GM12878 (cell line): ENCODE data around the gene LARP4. TPM values are rescaled to one million over a fixed set of nuclear protein-coding genes. Genes with fewer than 3 reads are reported as not detected.

Source experiments
- ATAC-seq: fragments of 200-7000 bp; cut with Tn5 transposase; 3 replicates; pipeline ENCODE4 v1.9.1; 2020; ENCODE audit warnings: mild to moderate bottlenecking, moderate library complexity
- BruUV-seq: library from RNA; stranded (reverse); fragments of 400-500 nt; replicated peaks from 2 replicates; lab custom pipeline; 2021; lab: Mats Ljungman, UMichigan
- CTCF ChIA-PET: fragments of 300-600 bp; sonication (Branson Sonifier 250); formaldehyde crosslinking; extraction: SDS; loops from one replicate; lab custom pipeline; 2021; ENCODE audit warnings: inconsistent platforms; lab: Yijun Ruan, JAX
- POLR2A ChIA-PET: fragments of 350-600 bp; formaldehyde crosslinking; extraction: SDS; loops from one replicate; lab custom pipeline; 2021; ENCODE audit warnings: inconsistent platforms; lab: Charles Lee
- RAD21 ChIA-PET: fragments of 300-600 bp; sonication (Branson Sonifier 250); formaldehyde crosslinking; loops from one replicate; lab custom pipeline; 2023; ENCODE audit warnings: antibody characterized with exemption; ENCODE audit not compliant: unreplicated experiment; lab: Charles Lee
- SMC1A ChIA-PET: fragments of 300-600 bp; sonication (Branson Sonifier 250); formaldehyde crosslinking; loops from one replicate; lab custom pipeline; 2023; ENCODE audit not compliant: unreplicated experiment, uncharacterized antibody; lab: Charles Lee
- DNase-seq: peaks from one replicate; pipeline ENCODE4 v3.0.0-alpha.2; 2011; ENCODE audit warnings: low read depth, low spot score
- FAIRE-seq: peaks from 3 replicates; lab custom pipeline; 2011; peaks lifted over from hg19 to GRCh38; lab: Jason Lieb, UNC
- H2AFZ ChIP-seq: 2 replicates; pipeline ENCODE4 v1.6.0; 2011; ENCODE audit warnings: low read depth, low read length, control low read depth; ENCODE audit not compliant: control insufficient read depth
- H3K27ac ChIP-seq: 2 replicates; pipeline ENCODE4 v1.5.1; 2011; ENCODE audit warnings: control low read depth; ENCODE audit not compliant: control insufficient read depth, insufficient read depth
- H3K27me3 ChIP-seq, 2 experiments: replicated peaks in 1 of 2; 2 replicates each; pipeline versions ENCODE4 v1.6.0 to v1.6.1; 2011; ENCODE audit warnings: low read length in 1 of 2; ENCODE audit not compliant: control insufficient read depth in 2 of 2, insufficient read depth in 2 of 2
- H3K36me3 ChIP-seq, 2 experiments: 2 replicates each; pipeline ENCODE4 v1.5.1; 2011; ENCODE audit warnings: low read length in 1 of 2; ENCODE audit not compliant: control insufficient read depth in 2 of 2, insufficient read depth in 2 of 2
- H3K4me1 ChIP-seq: 2 replicates; pipeline ENCODE4 v1.6.1; 2011; ENCODE audit warnings: mild to moderate bottlenecking, low read length, moderate library complexity, mixed read lengths; ENCODE audit not compliant: control insufficient read depth, insufficient read depth
- H3K4me2 ChIP-seq: 2 replicates; pipeline ENCODE4 v1.6.0; 2011; ENCODE audit warnings: control low read depth; ENCODE audit not compliant: control insufficient read depth, insufficient read depth
- H3K4me3 ChIP-seq: fragments of 200-600 bp; sonication (generic); 2 replicates; pipeline ENCODE4 v1.5.1; 2016
- H3K79me2 ChIP-seq: 2 replicates; pipeline ENCODE4 v1.6.0; 2011; ENCODE audit warnings: low read length; ENCODE audit not compliant: control insufficient read depth, insufficient read depth
- H3K9ac ChIP-seq: 2 replicates; pipeline ENCODE4 v1.8.0; 2011; ENCODE audit warnings: low read length, control low read depth, mixed read lengths; ENCODE audit not compliant: control insufficient read depth, insufficient read depth
- H3K9me3 ChIP-seq: replicated peaks from 3 replicates; pipeline ENCODE4 v1.5.1; 2011; ENCODE audit warnings: mild to moderate bottlenecking, low read length; ENCODE audit not compliant: control insufficient read depth, insufficient read depth
- H4K20me1 ChIP-seq: 2 replicates; pipeline ENCODE4 v1.6.0; 2011; ENCODE audit not compliant: control insufficient read depth, insufficient read depth
- CBX3 ChIP-seq: fragments of 200-600 bp; sonication (generic); IDR thresholded peaks from 2 replicates; pipeline ENCODE4 v1.6.1; 2016; ENCODE audit warnings: low read depth, borderline replicate concordance
- E4F1 ChIP-seq: fragments of 450-650 bp; IDR thresholded peaks from 2 replicates; pipeline ENCODE4 v1.6.1; 2018; ENCODE audit warnings: borderline replicate concordance, mild to moderate bottlenecking; ENCODE audit not compliant: partially characterized antibody
- HDGF ChIP-seq: fragments of 450-650 bp; IDR thresholded peaks from 2 replicates; pipeline ENCODE4 v1.6.1; 2016; ENCODE audit warnings: antibody characterized with exemption
- MEF2A ChIP-seq: IDR thresholded peaks from 2 replicates; pipeline ENCODE4 v1.6.1; 2011; ENCODE audit warnings: low read depth, mild to moderate bottlenecking, low read length, moderate library complexity; ENCODE audit not compliant: insufficient read depth
- MYC ChIP-seq: IDR thresholded peaks from 2 replicates; pipeline ENCODE4 v1.6.1; 2011; ENCODE audit warnings: mild to moderate bottlenecking, low read length, moderate library complexity, inconsistent platforms; ENCODE audit not compliant: insufficient read depth, insufficient replicate concordance, insufficient read length, severe bottlenecking
- WGBS: methylation state at CpG from one replicate; pipeline ENCODE4 v1.1.6; 2016; ENCODE audit warnings: low lambda C conversion rate; ENCODE audit not compliant: insufficient replicate concordance, insufficient coverage; ENCODE audit errors: missing lambda C conversion rate; 5-methylcytosine and 5-hydroxymethylcytosine counted together
- in situ Hi-C: fragments of 300-500 bp; cut with MboI; formaldehyde crosslinking; loops from 9 replicates; pipeline ENCODE4 v1.14.3; 2018; ENCODE audit warnings: mixed read lengths
- intact Hi-C: fragments of 100-400 bp; cut with micrococcal nuclease; formaldehyde crosslinking; loops from one replicate; pipeline ENCODE4 v1.14.2; 2022; ENCODE audit not compliant: unreplicated experiment
- polyA plus RNA-seq, 11 experiments: library from polyadenylated mRNA; depleted of rRNA in 4 of 11; unstranded in 6 of 11; stranded (reverse) in 5 of 11; fragments of >200 nt; fragmentation: Nextera tagmentation in 4 of 11; fragmentation: Illumina TruSeq in 1 of 11; extraction: Ambion mirVana in 4 of 11; extraction: Trizol in 1 of 11; gene quantifications; 1 replicate in 1 of 11; 2 replicates in 10 of 11; pipeline versions ENCODE4 v1.2.1 to v1.2.3, GENCODE V29; 2011 to 2016; ENCODE audit warnings: inconsistent platforms in 2 of 11, missing spikeins in 2 of 11, low read depth in 1 of 11
- total RNA-seq, 4 experiments: library from RNA; depleted of rRNA in 3 of 4; stranded (reverse); fragments of >200 nt in 3 of 4; fragmentation: Illumina TruSeq in 1 of 4; extraction: Trizol in 1 of 4; gene quantifications; 2 replicates each; pipeline versions ENCODE4 v1.2.1 to v1.2.3, GENCODE V29; 2013 to 2021

Gene LARP4
- total and polyA plus RNA-seq, 10 of the 15 experiments (the other 5 are each of a cell fraction or from before 2014, with no cell fraction given), result 24.1 to 72.6 (median 35.6) TPM

DNA sequence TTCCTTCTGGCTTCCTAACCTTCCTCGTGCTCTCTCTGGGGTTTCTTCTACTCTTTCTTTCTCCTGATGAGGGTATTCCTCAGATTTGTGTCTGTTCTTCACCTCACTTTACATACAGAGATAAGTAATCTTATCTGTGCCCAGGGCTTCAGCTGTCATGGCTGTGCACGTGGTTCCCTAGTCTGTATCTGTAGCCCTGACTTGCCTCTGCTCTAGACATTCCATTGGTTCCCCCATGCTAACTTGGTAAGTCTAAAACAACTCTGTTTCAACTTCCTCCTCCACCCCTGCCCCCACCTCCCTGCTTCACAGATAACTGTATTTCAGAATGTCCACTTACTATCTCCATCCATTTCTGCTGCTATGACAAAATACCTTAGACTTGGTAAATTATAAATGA lies 114.9 kb downstream of the LARP4 start:
- ATAC-seq (no peak), FAIRE-seq (no peak), DNase-seq (no peak)
- ChIA-PET RAD21 (interaction anchor here (1.0 to 1.1 kb wide), 2 partner anchors 9 to 122 kb away, joined by 3 to 5 read pairs; no protein-coding TSS in a partner anchor), SMC1A (interaction anchor here (0.7 to 3.6 kb wide), 8 partner anchors 8 to 149 kb away, joined by 3 to 17 read pairs (median 3); partner anchors contain the start of gene DIP2B), POLR2A (interaction anchor here (0.6 to 1.3 kb wide), 3 partner anchors 9 to 109 kb away, joined by 4 to 6 read pairs (median 6); no protein-coding TSS in a partner anchor), CTCF (interaction anchor here (0.6 to 7.5 kb wide), 4 partner anchors 8 to 504 kb away, joined by 3 to 86 read pairs (median 3); partner anchors contain the start of gene DIP2B)
- in situ Hi-C loops (no loop called here), intact Hi-C loops (loop anchor here (1.0 to 5.0 kb wide), 2 partner anchors 18 to 62 kb away; no protein-coding TSS in a partner anchor)
- peaks cover 87% of the 10 kb centered on the region for H3K79me2 ChIP-seq
- H3K4me2 ChIP-seq, result 0 out of 2 replicates have a peak overlapping the region, but pooled peaks have one; percentile 27
- H3K27ac ChIP-seq, result peak overlapping the region; percentile 75
- no peaks in the 10 kb centered on the region for H3K27me3 ChIP-seq
- H3K4me1 ChIP-seq, result peaks cover 59% of the 10 kb centered on the region
- 86% methylated on average over 2 of the region's 2 CpGs for WGBS
- no peak for TF ChIP-seq CBX3
- no peak for TF ChIP-seq E4F1
- no peak for TF ChIP-seq MEF2A
- TF ChIP-seq MYC, result no peak
- TF ChIP-seq HDGF, result no peak
- BruUV-seq, result no TSS peak
- no peak overlapping the region for H3K9ac ChIP-seq
- no peaks in the 10 kb centered on the region for H3K9me3 ChIP-seq
- no peak overlapping the region for H3K4me3 ChIP-seq
- H2AFZ ChIP-seq, result no peak overlapping the region
- no peaks in the 10 kb centered on the region for H3K36me3 ChIP-seq
- H4K20me1 ChIP-seq, result no peaks in the 10 kb centered on the region
